GM19328 (cell line): ENCODE results near the gene DUSP2.
"Not testable (repeated sequence)": the region's sequence is repeated elsewhere in the genome, so short reads cannot be mapped to it uniquely, and the experiment has no call there.

Experiments
- ATAC-seq: cut with Tn5 transposase; IDR thresholded peaks from one replicate; pipeline ENCODE4 v1.9.1; 2021; ENCODE audit warnings: mild to moderate bottlenecking, moderate library complexity; ENCODE audit not compliant: unreplicated experiment

The DUSP2 gene

GRCh38 chr2:96163768-96164429 lies 18.7 kb upstream of the DUSP2 start:
- peak; percentile 56 for ATAC-seq

GRCh38 chr2:96163415-96163767 lies 18.2 kb upstream of the DUSP2 start:
- no peak for ATAC-seq

- no peak for ATAC-seq
Measured at GRCh38 chr2:96161898-96162297, 16.7 kb upstream of the DUSP2 start.

GRCh38 chr2:96160366-96160765 lies 15.1 kb upstream of the DUSP2 start:
- not testable (repeated sequence) for ATAC-seq

GRCh38 chr2:96159084-96159830 lies 14.0 kb upstream of the DUSP2 start:
- ATAC-seq: no peak

GRCh38 chr2:96158554-96158940 lies 13.3 kb upstream of the DUSP2 start:
- no peak for ATAC-seq

GRCh38 chr2:96157649-96158553 lies 12.7 kb upstream of the DUSP2 start:
- peak; percentile 43 for ATAC-seq

- peak; percentile 33 for ATAC-seq
Measured at GRCh38 chr2:96156926-96157648, 11.8 kb upstream of the DUSP2 start.

GRCh38 chr2:96156011-96156820 lies 11.0 kb upstream of the DUSP2 start:
- ATAC-seq: no peak

GRCh38 chr2:96154506-96155380 lies 9.5 kb upstream of the DUSP2 start:
- ATAC-seq: no peak

GRCh38 chr2:96153991-96154431 lies 8.8 kb upstream of the DUSP2 start:
- ATAC-seq: no peak

- ATAC-seq: no peak
Measured at GRCh38 chr2:96153291-96153713, 8.1 kb upstream of the DUSP2 start.

- no peak for ATAC-seq
Measured at GRCh38 chr2:96152304-96153161, 7.3 kb upstream of the DUSP2 start.

GRCh38 chr2:96151595-96152303 lies 6.5 kb upstream of the DUSP2 start:
- no peak for ATAC-seq

GRCh38 chr2:96150791-96151594 lies 5.8 kb upstream of the DUSP2 start:
- ATAC-seq: no peak

GRCh38 chr2:96150007-96150640 lies 4.9 kb upstream of the DUSP2 start:
- no peak for ATAC-seq
